GM12878 (cell line): ENCODE results near the gene TMEM259. TPM values are rescaled to one million over a fixed set of nuclear protein-coding genes. Genes with fewer than 3 reads are reported as not detected.

Experiments used
- ATAC-seq: fragments of 200-7000 bp; cut with Tn5 transposase; 3 replicates; pipeline ENCODE4 v1.9.1; 2020; ENCODE audit warnings: mild to moderate bottlenecking, moderate library complexity
- BruUV-seq: library from RNA; stranded (reverse); fragments of 400-500 nt; replicated peaks from 2 replicates; lab custom pipeline; 2021; lab: Mats Ljungman, UMichigan
- CTCF ChIA-PET: fragments of 300-600 bp; sonication (Branson Sonifier 250); formaldehyde crosslinking; extraction: SDS; loops from one replicate; lab custom pipeline; 2021; ENCODE audit warnings: inconsistent platforms; lab: Yijun Ruan, JAX
- POLR2A ChIA-PET: fragments of 350-600 bp; formaldehyde crosslinking; extraction: SDS; loops from one replicate; lab custom pipeline; 2021; ENCODE audit warnings: inconsistent platforms; lab: Charles Lee
- RAD21 ChIA-PET: fragments of 300-600 bp; sonication (Branson Sonifier 250); formaldehyde crosslinking; loops from one replicate; lab custom pipeline; 2023; ENCODE audit warnings: antibody characterized with exemption; ENCODE audit not compliant: unreplicated experiment; lab: Charles Lee
- SMC1A ChIA-PET: fragments of 300-600 bp; sonication (Branson Sonifier 250); formaldehyde crosslinking; loops from one replicate; lab custom pipeline; 2023; ENCODE audit not compliant: unreplicated experiment, uncharacterized antibody; lab: Charles Lee
- DNase-seq: peaks from one replicate; pipeline ENCODE4 v3.0.0-alpha.2; 2011; ENCODE audit warnings: low read depth, low spot score
- FAIRE-seq: peaks from 3 replicates; lab custom pipeline; 2011; peaks lifted over from hg19 to GRCh38; lab: Jason Lieb, UNC
- H2AFZ ChIP-seq: 2 replicates; pipeline ENCODE4 v1.6.0; 2011; ENCODE audit warnings: low read depth, low read length, control low read depth; ENCODE audit not compliant: control insufficient read depth
- H3K27ac ChIP-seq: 2 replicates; pipeline ENCODE4 v1.5.1; 2011; ENCODE audit warnings: control low read depth; ENCODE audit not compliant: control insufficient read depth, insufficient read depth
- H3K27me3 ChIP-seq, 2 experiments: replicated peaks in 1 of 2; 2 replicates each; pipeline versions ENCODE4 v1.6.0 to v1.6.1; 2011; ENCODE audit warnings: low read length in 1 of 2; ENCODE audit not compliant: control insufficient read depth in 2 of 2, insufficient read depth in 2 of 2
- H3K36me3 ChIP-seq, 2 experiments: 2 replicates each; pipeline ENCODE4 v1.5.1; 2011; ENCODE audit warnings: low read length in 1 of 2; ENCODE audit not compliant: control insufficient read depth in 2 of 2, insufficient read depth in 2 of 2
- H3K4me1 ChIP-seq: 2 replicates; pipeline ENCODE4 v1.6.1; 2011; ENCODE audit warnings: mild to moderate bottlenecking, low read length, moderate library complexity, mixed read lengths; ENCODE audit not compliant: control insufficient read depth, insufficient read depth
- H3K4me2 ChIP-seq: 2 replicates; pipeline ENCODE4 v1.6.0; 2011; ENCODE audit warnings: control low read depth; ENCODE audit not compliant: control insufficient read depth, insufficient read depth
- H3K4me3 ChIP-seq: fragments of 200-600 bp; sonication (generic); 2 replicates; pipeline ENCODE4 v1.5.1; 2016
- H3K79me2 ChIP-seq: 2 replicates; pipeline ENCODE4 v1.6.0; 2011; ENCODE audit warnings: low read length; ENCODE audit not compliant: control insufficient read depth, insufficient read depth
- H3K9ac ChIP-seq: 2 replicates; pipeline ENCODE4 v1.8.0; 2011; ENCODE audit warnings: low read length, control low read depth, mixed read lengths; ENCODE audit not compliant: control insufficient read depth, insufficient read depth
- H3K9me3 ChIP-seq: replicated peaks from 3 replicates; pipeline ENCODE4 v1.5.1; 2011; ENCODE audit warnings: mild to moderate bottlenecking, low read length; ENCODE audit not compliant: control insufficient read depth, insufficient read depth
- H4K20me1 ChIP-seq: 2 replicates; pipeline ENCODE4 v1.6.0; 2011; ENCODE audit not compliant: control insufficient read depth, insufficient read depth
- GABPA ChIP-seq: IDR thresholded peaks from 2 replicates; pipeline ENCODE4 v1.6.1; 2014; ENCODE audit warnings: antibody characterized with exemption, low read depth, mild to moderate bottlenecking, inconsistent platforms
- POLR2A ChIP-seq: IDR thresholded peaks from 2 replicates; pipeline ENCODE4 v1.6.1; 2011; ENCODE audit warnings: low read depth, mild to moderate bottlenecking, low read length
- SREBF2 ChIP-seq: IDR thresholded peaks from 2 replicates; pipeline ENCODE4 v1.6.1; 2012; ENCODE audit warnings: mild to moderate bottlenecking, low read length
- ZZZ3 ChIP-seq: IDR thresholded peaks from 2 replicates; pipeline ENCODE4 v1.6.1; 2011; ENCODE audit warnings: low read depth; ENCODE audit not compliant: control insufficient read depth, insufficient read length
- WGBS: methylation state at CpG from one replicate; pipeline ENCODE4 v1.1.6; 2016; ENCODE audit warnings: low lambda C conversion rate; ENCODE audit not compliant: insufficient replicate concordance, insufficient coverage; ENCODE audit errors: missing lambda C conversion rate; 5-methylcytosine and 5-hydroxymethylcytosine counted together
- in situ Hi-C: fragments of 300-500 bp; cut with MboI; formaldehyde crosslinking; loops from 9 replicates; pipeline ENCODE4 v1.14.3; 2018; ENCODE audit warnings: mixed read lengths
- intact Hi-C: fragments of 100-400 bp; cut with micrococcal nuclease; formaldehyde crosslinking; loops from one replicate; pipeline ENCODE4 v1.14.2; 2022; ENCODE audit not compliant: unreplicated experiment
- polyA plus RNA-seq, 11 experiments: library from polyadenylated mRNA; depleted of rRNA in 4 of 11; unstranded in 6 of 11; stranded (reverse) in 5 of 11; fragments of >200 nt; fragmentation: Nextera tagmentation in 4 of 11; fragmentation: Illumina TruSeq in 1 of 11; extraction: Ambion mirVana in 4 of 11; extraction: Trizol in 1 of 11; gene quantifications; 1 replicate in 1 of 11; 2 replicates in 10 of 11; pipeline versions ENCODE4 v1.2.1 to v1.2.3, GENCODE V29; 2011 to 2016; ENCODE audit warnings: inconsistent platforms in 2 of 11, missing spikeins in 2 of 11, low read depth in 1 of 11
- total RNA-seq, 4 experiments: library from RNA; depleted of rRNA in 3 of 4; stranded (reverse); fragments of >200 nt in 3 of 4; fragmentation: Illumina TruSeq in 1 of 4; extraction: Trizol in 1 of 4; gene quantifications; 2 replicates each; pipeline versions ENCODE4 v1.2.1 to v1.2.3, GENCODE V29; 2013 to 2021
- TF ChIP-seq, protein P1 (sequence below): fragments of 450-650 bp; formaldehyde crosslinking; IDR thresholded peaks from 2 replicates; pipeline ENCODE4 v1.4.0; 2022; ENCODE audit warnings: mild to moderate bottlenecking, moderate library complexity
- TF ChIP-seq, protein P2 (sequence below): fragments of 450-650 bp; conservative IDR thresholded peaks from 2 replicates; pipeline ENCODE4 v1.6.1; 2017; ENCODE audit warnings: mild to moderate bottlenecking, moderate library complexity

The TMEM259 gene
- total and polyA plus RNA-seq, 10 of the 15 experiments (the other 5 are each of a cell fraction or from before 2014, with no cell fraction given): 0.43 to 184 (median 62.0) TPM

DNA sequence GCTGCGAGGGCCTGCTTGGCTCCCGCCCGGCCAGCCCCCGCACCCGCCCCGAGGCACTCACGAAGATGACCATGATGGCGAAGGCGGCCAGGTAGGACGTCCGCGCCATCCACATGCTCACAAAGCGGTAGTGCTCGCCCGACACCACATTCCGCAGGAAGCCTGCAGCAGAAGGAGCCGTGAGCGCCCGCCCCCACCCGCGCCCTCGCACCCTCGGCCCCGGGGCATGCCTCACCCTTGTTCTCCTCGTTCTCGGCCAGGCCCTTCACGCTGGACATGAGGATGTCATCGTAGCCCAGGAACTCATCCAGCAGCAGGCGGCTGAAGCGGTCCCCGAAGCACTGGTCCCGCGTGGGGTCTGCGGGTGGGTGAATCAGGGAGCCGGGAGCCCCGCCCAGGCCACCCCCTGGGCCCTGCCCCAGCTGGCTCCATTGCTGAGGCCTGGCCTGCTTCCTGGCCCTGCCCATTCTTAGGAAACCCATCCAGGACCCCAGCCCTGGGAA, 9.0 kb downstream of the TMEM259 start (continued):
- TF ChIP-seq, protein P1, sequence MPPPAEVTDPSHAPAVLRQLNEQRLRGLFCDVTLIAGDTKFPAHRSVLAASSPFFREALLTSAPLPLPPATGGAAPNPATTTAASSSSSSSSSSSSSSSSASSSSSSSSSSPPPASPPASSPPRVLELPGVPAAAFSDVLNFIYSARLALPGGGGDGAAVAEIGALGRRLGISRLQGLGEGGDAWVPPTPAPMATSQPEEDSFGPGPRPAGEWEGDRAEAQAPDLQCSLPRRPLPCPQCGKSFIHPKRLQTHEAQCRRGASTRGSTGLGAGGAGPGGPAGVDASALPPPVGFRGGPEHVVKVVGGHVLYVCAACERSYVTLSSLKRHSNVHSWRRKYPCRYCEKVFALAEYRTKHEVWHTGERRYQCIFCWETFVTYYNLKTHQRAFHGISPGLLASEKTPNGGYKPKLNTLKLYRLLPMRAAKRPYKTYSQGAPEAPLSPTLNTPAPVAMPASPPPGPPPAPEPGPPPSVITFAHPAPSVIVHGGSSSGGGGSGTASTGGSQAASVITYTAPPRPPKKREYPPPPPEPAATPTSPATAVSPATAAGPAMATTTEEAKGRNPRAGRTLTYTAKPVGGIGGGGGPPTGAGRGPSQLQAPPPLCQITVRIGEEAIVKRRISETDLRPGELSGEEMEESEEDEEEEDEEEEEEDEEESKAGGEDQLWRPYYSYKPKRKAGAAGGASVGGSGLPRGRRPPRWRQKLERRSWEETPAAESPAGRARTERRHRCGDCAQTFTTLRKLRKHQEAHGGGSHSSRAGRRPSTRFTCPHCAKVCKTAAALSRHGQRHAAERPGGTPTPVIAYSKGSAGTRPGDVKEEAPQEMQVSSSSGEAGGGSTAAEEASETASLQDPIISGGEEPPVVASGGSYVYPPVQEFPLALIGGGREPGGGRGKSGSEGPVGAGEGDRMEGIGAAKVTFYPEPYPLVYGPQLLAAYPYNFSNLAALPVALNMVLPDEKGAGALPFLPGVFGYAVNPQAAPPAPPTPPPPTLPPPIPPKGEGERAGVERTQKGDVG (CRISPR knock-in tag): no peak
- TF ChIP-seq GABPA (no peak), ZZZ3 (no peak), SREBF2 (no peak)

GRCh38 chr19:1010586-1011510, 10.1 kb downstream of the TMEM259 start:
- ChIA-PET SMC1A (no interaction called here), RAD21 (interaction anchor here (0.5 to 0.6 kb wide), 2 partner anchors 92 to 146 kb away, joined by 3 read pairs; no protein-coding TSS in a partner anchor), CTCF (no interaction called here), POLR2A (no interaction called here)
- intact Hi-C loops (no loop called here), in situ Hi-C loops (no loop called here)
- peaks cover 15% of the 10 kb centered on the region for H3K79me2 ChIP-seq
- no peak overlapping the region for H3K4me2 ChIP-seq
- 0 out of 2 replicates have a peak, but pooled peaks have one; percentile 13 for TF ChIP-seq POLR2A
- TF ChIP-seq, protein P2, sequence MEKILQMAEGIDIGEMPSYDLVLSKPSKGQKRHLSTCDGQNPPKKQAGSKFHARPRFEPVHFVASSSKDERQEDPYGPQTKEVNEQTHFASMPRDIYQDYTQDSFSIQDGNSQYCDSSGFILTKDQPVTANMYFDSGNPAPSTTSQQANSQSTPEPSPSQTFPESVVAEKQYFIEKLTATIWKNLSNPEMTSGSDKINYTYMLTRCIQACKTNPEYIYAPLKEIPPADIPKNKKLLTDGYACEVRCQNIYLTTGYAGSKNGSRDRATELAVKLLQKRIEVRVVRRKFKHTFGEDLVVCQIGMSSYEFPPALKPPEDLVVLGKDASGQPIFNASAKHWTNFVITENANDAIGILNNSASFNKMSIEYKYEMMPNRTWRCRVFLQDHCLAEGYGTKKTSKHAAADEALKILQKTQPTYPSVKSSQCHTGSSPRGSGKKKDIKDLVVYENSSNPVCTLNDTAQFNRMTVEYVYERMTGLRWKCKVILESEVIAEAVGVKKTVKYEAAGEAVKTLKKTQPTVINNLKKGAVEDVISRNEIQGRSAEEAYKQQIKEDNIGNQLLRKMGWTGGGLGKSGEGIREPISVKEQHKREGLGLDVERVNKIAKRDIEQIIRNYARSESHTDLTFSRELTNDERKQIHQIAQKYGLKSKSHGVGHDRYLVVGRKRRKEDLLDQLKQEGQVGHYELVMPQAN: no peak
- no peak overlapping the region for H3K9ac ChIP-seq
- H3K4me1 ChIP-seq: peaks cover 3% of the 10 kb centered on the region; the same call in 1 of the 2 replicates
- BruUV-seq: no TSS peak
- FAIRE-seq (no peak), ATAC-seq (no peak), DNase-seq (no peak)
- no peak overlapping the region for H3K27ac ChIP-seq
- H3K9me3 ChIP-seq: no peaks in the 10 kb centered on the region
- H3K27me3 ChIP-seq: no peaks in the 10 kb centered on the region
- no peaks in the 10 kb centered on the region for H4K20me1 ChIP-seq
- H3K36me3 ChIP-seq: peaks cover 3 to 39% of the 10 kb centered on the region in 2 experiments; a peak in 3 of 4 replicates
- H3K4me3 ChIP-seq: no peak overlapping the region
- no peak overlapping the region for H2AFZ ChIP-seq
- 98% methylated on average over 42 of the region's 56 CpGs for WGBS
